Trophoblast cell (in vitro differentiated cells and primary cell): ENCODE results near the gene SDCBP2.

Source experiments
- DNase-seq, 2 donors: peaks; one replicate each; pipeline ENCODE4 v3.0.0-alpha.2; 2016
- H2AFZ ChIP-seq: 2 replicates; pipeline ENCODE4 v1.6.1; 2013; ENCODE audit warnings: low read length, moderate library complexity, mild to moderate bottlenecking; ENCODE audit not compliant: insufficient read depth, poor library complexity
- H2AK5ac ChIP-seq: 2 replicates; pipeline ENCODE4 v1.6.1; 2013; ENCODE audit warnings: mild to moderate bottlenecking, low read length
- H2BK120ac ChIP-seq: 2 replicates; pipeline ENCODE4 v1.6.1; 2013; ENCODE audit warnings: low read length, mild to moderate bottlenecking, moderate library complexity; ENCODE audit not compliant: insufficient read depth, poor library complexity
- H2BK12ac ChIP-seq: 2 replicates; pipeline ENCODE4 v1.6.1; 2013; ENCODE audit warnings: mild to moderate bottlenecking, low read length, moderate library complexity
- H2BK5ac ChIP-seq: 2 replicates; pipeline ENCODE4 v1.6.1; 2013; ENCODE audit warnings: low read length, low read depth, moderate library complexity, mild to moderate bottlenecking; ENCODE audit not compliant: poor library complexity
- H3K14ac ChIP-seq: 2 replicates; pipeline ENCODE4 v1.6.1; 2013; ENCODE audit warnings: mild to moderate bottlenecking, low read length
- H3K18ac ChIP-seq: 2 replicates; pipeline ENCODE4 v1.6.1; 2013; ENCODE audit warnings: mild to moderate bottlenecking, low read length
- H3K23ac ChIP-seq: 2 replicates; pipeline ENCODE4 v1.6.1; 2013; ENCODE audit warnings: low read length
- H3K27ac ChIP-seq: 2 replicates; pipeline ENCODE4 v1.5.1; 2013; ENCODE audit warnings: low read depth, mild to moderate bottlenecking, inconsistent platforms, low read length, moderate library complexity
- H3K27me3 ChIP-seq: 2 replicates; pipeline ENCODE4 v1.6.1; 2013; ENCODE audit warnings: inconsistent platforms, mild to moderate bottlenecking, low read length, moderate library complexity; ENCODE audit not compliant: insufficient read depth
- H3K36me3 ChIP-seq, 2 experiments: 1 replicate in 1 of 2; 2 replicates in 1 of 2; pipeline ENCODE4 v1.6.1; 2013; ENCODE audit warnings: low read length in 2 of 2, mild to moderate bottlenecking in 2 of 2, moderate library complexity in 1 of 2; ENCODE audit not compliant: insufficient read depth in 2 of 2, control insufficient read depth in 1 of 2
- H3K4ac ChIP-seq: 2 replicates; pipeline ENCODE4 v1.6.1; 2013; ENCODE audit warnings: low read depth, mild to moderate bottlenecking, low read length, moderate library complexity
- H3K4me1 ChIP-seq, 2 experiments: 1 replicate in 1 of 2; 2 replicates in 1 of 2; pipeline ENCODE4 v1.6.1; 2013; ENCODE audit warnings: low read length in 2 of 2, mild to moderate bottlenecking in 2 of 2, moderate library complexity in 1 of 2; ENCODE audit not compliant: insufficient read depth in 2 of 2, control insufficient read depth in 1 of 2
- H3K4me2 ChIP-seq: 2 replicates; pipeline ENCODE4 v1.6.1; 2013; ENCODE audit warnings: inconsistent platforms, mild to moderate bottlenecking, low read length, moderate library complexity
- H3K4me3 ChIP-seq: 2 replicates; pipeline ENCODE4 v1.5.1; 2013; ENCODE audit warnings: mild to moderate bottlenecking, low read depth, low read length, inconsistent platforms
- H3K79me1 ChIP-seq: one replicate; pipeline ENCODE4 v1.6.1; 2013; ENCODE audit warnings: low read length
- H3K79me2 ChIP-seq: 2 replicates; pipeline ENCODE4 v1.6.1; 2013; ENCODE audit warnings: low read length, mild to moderate bottlenecking; ENCODE audit not compliant: control insufficient read depth, insufficient read depth, poor library complexity
- H3K9ac ChIP-seq: 2 replicates; pipeline ENCODE4 v1.6.1; 2013; ENCODE audit warnings: mild to moderate bottlenecking, low read length
- H3K9me3 ChIP-seq: 2 replicates; pipeline ENCODE4 v1.6.1; 2013; ENCODE audit warnings: low read depth, mild to moderate bottlenecking, control low read depth, inconsistent platforms, low read length; ENCODE audit not compliant: insufficient read depth
- H4K12ac ChIP-seq: 2 replicates; pipeline ENCODE4 v1.6.1; 2013; ENCODE audit warnings: low read depth, mild to moderate bottlenecking, low read length, moderate library complexity
- H4K8ac ChIP-seq: 2 replicates; pipeline ENCODE4 v1.6.1; 2013; ENCODE audit warnings: low read depth, mild to moderate bottlenecking, low read length, moderate library complexity
- H4K91ac ChIP-seq: one replicate; pipeline ENCODE4 v1.6.1; 2013; ENCODE audit warnings: low read depth, mild to moderate bottlenecking, low read length, moderate library complexity
- WGBS: extraction: QIAGEN DNeasy Blood & Tissue Kit; methylation state at CpG from one replicate; pipeline ENCODE4 v1.1.7; 2013; ENCODE audit warnings: missing lambda C conversion rate; ENCODE audit not compliant: insufficient read length, insufficient coverage; ENCODE audit errors: extremely low coverage; 5-methylcytosine and 5-hydroxymethylcytosine counted together

The SDCBP2 gene

GRCh38 chr20:1283522-1284510, 45.1 kb downstream of the SDCBP2 start:
- no peak overlapping the region for H3K27ac ChIP-seq
- no peak overlapping the region for H3K18ac ChIP-seq
- H2BK120ac ChIP-seq: no peak overlapping the region
- H3K14ac ChIP-seq: no peak overlapping the region
- no peak overlapping the region for H3K4me3 ChIP-seq
- peaks cover 2% of the 10 kb centered on the region for H3K9me3 ChIP-seq
- H4K91ac ChIP-seq: no peak overlapping the region
- no peak overlapping the region for H3K4ac ChIP-seq
- H3K23ac ChIP-seq: no peak overlapping the region
- no peak overlapping the region for H4K12ac ChIP-seq
- no peaks in the 10 kb centered on the region for H3K79me1 ChIP-seq
- H3K9ac ChIP-seq: no peak overlapping the region
- H2AFZ ChIP-seq: no peak overlapping the region
- H2AK5ac ChIP-seq: no peak overlapping the region
- H3K79me2 ChIP-seq: no peaks in the 10 kb centered on the region
- H2BK5ac ChIP-seq: no peak overlapping the region
- no peak overlapping the region for H3K4me2 ChIP-seq
- WGBS: no CpG with 5 or more reads among the region's 9 CpGs
- no peak for DNase-seq
- H3K4me1 ChIP-seq: no peaks in the 10 kb centered on the region
- H3K36me3 ChIP-seq: no peaks in the 10 kb centered on the region
- H3K27me3 ChIP-seq: no peaks in the 10 kb centered on the region
- H2BK12ac ChIP-seq: no peak overlapping the region
- no peak overlapping the region for H4K8ac ChIP-seq

- H2BK5ac ChIP-seq: no peak overlapping the region
- DNase-seq: no peak
- H4K12ac ChIP-seq: no peak overlapping the region
- no peak overlapping the region for H3K4me2 ChIP-seq
- H4K91ac ChIP-seq: no peak overlapping the region
- WGBS: no CpG with 5 or more reads among the region's 3 CpGs
- no peak overlapping the region for H3K4ac ChIP-seq
- peaks cover 2% of the 10 kb centered on the region for H3K9me3 ChIP-seq
- no peak overlapping the region for H3K9ac ChIP-seq
- no peak overlapping the region for H3K18ac ChIP-seq
- no peak overlapping the region for H2AFZ ChIP-seq
- H2AK5ac ChIP-seq: no peak overlapping the region
- no peak overlapping the region for H3K23ac ChIP-seq
- no peak overlapping the region for H2BK12ac ChIP-seq
- no peaks in the 10 kb centered on the region for H3K4me1 ChIP-seq
- no peaks in the 10 kb centered on the region for H3K79me1 ChIP-seq
- no peaks in the 10 kb centered on the region for H3K79me2 ChIP-seq
- no peak overlapping the region for H3K14ac ChIP-seq
- H3K27me3 ChIP-seq: no peaks in the 10 kb centered on the region
- no peak overlapping the region for H2BK120ac ChIP-seq
- no peaks in the 10 kb centered on the region for H3K36me3 ChIP-seq
- H4K8ac ChIP-seq: no peak overlapping the region
- H3K4me3 ChIP-seq: no peak overlapping the region
- no peak overlapping the region for H3K27ac ChIP-seq
Observed at GRCh38 chr20:1282966-1283365, 46.0 kb downstream of the SDCBP2 start.

- Histone ChIP-seq H3K18ac (no peak overlapping the region), H3K9me3 (peaks cover 6% of the 10 kb centered on the region), H3K36me3 (no peaks in the 10 kb centered on the region), H3K23ac (no peak overlapping the region), H4K91ac (no peak overlapping the region), H3K14ac (no peak overlapping the region), H4K8ac (no peak overlapping the region), H2BK5ac (no peak overlapping the region), H3K4me1 (no peaks in the 10 kb centered on the region), H2BK12ac (no peak overlapping the region), H3K79me1 (no peaks in the 10 kb centered on the region), H2BK120ac (no peak overlapping the region), H2AFZ (no peak overlapping the region), H3K4ac (no peak overlapping the region), H3K79me2 (no peaks in the 10 kb centered on the region), H3K4me3 (no peak overlapping the region), H3K27me3 (no peaks in the 10 kb centered on the region), H3K9ac (no peak overlapping the region), H3K27ac (no peak overlapping the region), H4K12ac (no peak overlapping the region), H2AK5ac (no peak overlapping the region), H3K4me2 (no peak overlapping the region)
- WGBS: no CpG with 5 or more reads among the region's 7 CpGs
- DNase-seq: no peak
Observed at GRCh38 chr20:1281279-1282057, 47.5 kb downstream of the SDCBP2 start.

- no peak overlapping the region for H3K27ac ChIP-seq
Observed at GRCh38 chr20:1280195-1281102, 48.5 kb downstream of the SDCBP2 start.

More at GRCh38 chr20:1280195-1281102, 48.5 kb downstream of the SDCBP2 start:
- WGBS: no CpG with 5 or more reads among the region's 6 CpGs
- Histone ChIP-seq H2AFZ (no peak overlapping the region), H4K12ac (no peak overlapping the region), H3K18ac (no peak overlapping the region), H3K79me2 (no peaks in the 10 kb centered on the region), H2BK12ac (no peak overlapping the region), H3K4me1 (no peaks in the 10 kb centered on the region), H2BK5ac (no peak overlapping the region), H3K4me2 (no peak overlapping the region), H3K9me3 (peaks cover 6% of the 10 kb centered on the region), H3K79me1 (no peaks in the 10 kb centered on the region), H3K27me3 (no peaks in the 10 kb centered on the region), H3K36me3 (no peaks in the 10 kb centered on the region), H2BK120ac (no peak overlapping the region), H3K14ac (no peak overlapping the region), H2AK5ac (no peak overlapping the region), H3K23ac (no peak overlapping the region), H4K8ac (no peak overlapping the region), H3K4ac (no peak overlapping the region), H3K4me3 (no peak overlapping the region), H4K91ac (no peak overlapping the region), H3K9ac (no peak overlapping the region)
- no peak for DNase-seq
